CD14-positive monocyte (primary cell): ENCODE results near the gene ARMC8. TPM values are rescaled to one million over a fixed set of nuclear protein-coding genes. Genes with fewer than 3 reads are reported as not detected.

Experiments used
- DNase-seq, 3 donors: peaks; one replicate each; pipeline ENCODE4 v3.0.0-alpha.2; 2011 to 2022
- H2AFZ ChIP-seq: 2 replicates; pipeline ENCODE4 v1.6.0; 2012; ENCODE audit warnings: mild to moderate bottlenecking, low read depth, low read length, inconsistent platforms; ENCODE audit not compliant: insufficient read depth, poor library complexity, severe bottlenecking
- H3K27ac ChIP-seq, 2 donors: 1 replicate in 1 of 2; 2 replicates in 1 of 2; pipeline ENCODE4 v1.5.1; 2012 to 2013; ENCODE audit warnings: low read length in 2 of 2, control low read depth in 1 of 2, inconsistent platforms in 1 of 2, low read depth in 1 of 2, mild to moderate bottlenecking in 1 of 2
- H3K27me3 ChIP-seq, 2 donors: one replicate each; pipeline versions ENCODE4 v1.6.0 to v1.6.1; 2011 to 2013; ENCODE audit warnings: low read length in 2 of 2; ENCODE audit not compliant: control insufficient read depth in 2 of 2, insufficient read depth in 2 of 2
- H3K36me3 ChIP-seq, 2 donors: replicated peaks in 1 of 2; 1 replicate in 1 of 2; 2 replicates in 1 of 2; pipeline versions ENCODE4 v1.5.1 to v1.6.1; 2012 to 2013; ENCODE audit warnings: low read length in 2 of 2, control low read depth in 1 of 2, inconsistent platforms in 1 of 2, mild to moderate bottlenecking in 1 of 2; ENCODE audit not compliant: insufficient read depth in 2 of 2, control insufficient read depth in 1 of 2
- H3K4me1 ChIP-seq, 2 donors: 1 replicate in 1 of 2; 2 replicates in 1 of 2; pipeline versions ENCODE4 v1.5.1 to v1.6.1; 2012 to 2013; ENCODE audit warnings: low read length in 2 of 2, control low read depth in 1 of 2, inconsistent platforms in 1 of 2, mild to moderate bottlenecking in 1 of 2, moderate library complexity in 1 of 2; ENCODE audit not compliant: insufficient read depth in 2 of 2, control insufficient read depth in 1 of 2
- H3K4me2 ChIP-seq: replicated peaks from 2 replicates; pipeline ENCODE3; 2012; ENCODE audit warnings: low read length, moderate library complexity, mild to moderate bottlenecking; ENCODE audit not compliant: poor library complexity, severe bottlenecking; ENCODE audit errors: extremely low read depth
- H3K4me3 ChIP-seq, 3 experiments: fragments of 200-600 bp in 1 of 3; sonication (generic) in 1 of 3; replicated peaks in 1 of 3; 1 replicate in 2 of 3; 2 replicates in 1 of 3; pipeline ENCODE4 v1.5.1; 2011 to 2013; ENCODE audit warnings: low read length in 3 of 3, mild to moderate bottlenecking in 3 of 3, control low read depth in 2 of 3, low read depth in 2 of 3, inconsistent platforms in 1 of 3, moderate library complexity in 1 of 3
- H3K79me2 ChIP-seq: 2 replicates; pipeline ENCODE4 v1.6.0; 2012; ENCODE audit warnings: mild to moderate bottlenecking, control low read depth, inconsistent platforms, low read length, moderate library complexity; ENCODE audit not compliant: insufficient read depth
- H3K9ac ChIP-seq: 2 replicates; pipeline ENCODE4 v1.6.0; 2017; ENCODE audit warnings: low read length, mild to moderate bottlenecking; ENCODE audit not compliant: insufficient read depth, poor library complexity, severe bottlenecking
- H3K9me3 ChIP-seq, 2 donors: replicated peaks in 1 of 2; 1 replicate in 1 of 2; 2 replicates in 1 of 2; pipeline versions ENCODE4 v1.5.1 to v1.6.1; 2012 to 2013; ENCODE audit warnings: low read length in 2 of 2, control low read depth in 1 of 2; ENCODE audit not compliant: control insufficient read depth in 1 of 2, insufficient read depth in 1 of 2
- H4K20me1 ChIP-seq: 2 replicates; pipeline ENCODE4 v1.6.0; 2012; ENCODE audit warnings: mild to moderate bottlenecking, low read length, control low read depth, moderate library complexity; ENCODE audit not compliant: insufficient read depth
- H3K27ac Mint-ChIP-seq, 7 donors: one replicate each; pipeline ENCODE4 v1.8.0; 2020; ENCODE audit warnings: mild to moderate bottlenecking in 7 of 7, mixed read lengths in 7 of 7, moderate library complexity in 6 of 7, inconsistent platforms in 2 of 7
- H3K27me3 Mint-ChIP-seq, 3 donors: one replicate each; pipeline ENCODE4 v1.8.0; 2021 to 2022; ENCODE audit warnings: low read depth in 3 of 3, mild to moderate bottlenecking in 3 of 3, mixed read lengths in 3 of 3, moderate library complexity in 3 of 3, inconsistent platforms in 1 of 3
- H3K36me3 Mint-ChIP-seq, 2 donors: one replicate each; pipeline ENCODE4 v1.8.0; 2020; ENCODE audit warnings: mixed read lengths in 2 of 2, inconsistent platforms in 1 of 2, mild to moderate bottlenecking in 1 of 2
- H3K4me1 Mint-ChIP-seq: one replicate; pipeline ENCODE4 v1.8.0; 2020; ENCODE audit warnings: mild to moderate bottlenecking, mixed read lengths
- H3K4me3 Mint-ChIP-seq, 2 donors: one replicate each; pipeline ENCODE4 v1.8.0; 2020; ENCODE audit warnings: mild to moderate bottlenecking in 2 of 2, mixed read lengths in 2 of 2, moderate library complexity in 1 of 2
- H3K9me3 Mint-ChIP-seq, 7 donors: one replicate each; pipeline ENCODE4 v1.8.0; 2020 to 2022; ENCODE audit warnings: mixed read lengths in 7 of 7, mild to moderate bottlenecking in 6 of 7, moderate library complexity in 6 of 7, inconsistent platforms in 2 of 7
- CTCF ChIP-seq: fragments of 200-600 bp; IDR thresholded peaks from one replicate; pipeline ENCODE4 v1.8.0; 2022; ENCODE audit warnings: antibody characterized with exemption, mild to moderate bottlenecking
- WGBS: methylation state at CpG from one replicate; pipeline ENCODE4 v1.1.5; 2013; ENCODE audit warnings: missing lambda C conversion rate; ENCODE audit not compliant: insufficient coverage; 5-methylcytosine and 5-hydroxymethylcytosine counted together
- intact Hi-C, 2 donors: fragments of 100-400 bp; cut with micrococcal nuclease; formaldehyde crosslinking; loops; one replicate each; pipeline versions ENCODE4 v1.15.0 to v1.15.1; 2023
- polyA plus RNA-seq, 3 donors: library from polyadenylated mRNA; depleted of rRNA in 1 of 3; unstranded in 2 of 3; stranded (reverse) in 1 of 3; fragments of 300-500 nt in 2 of 3; fragments of >200 nt in 1 of 3; fragmentation: Illumina TruSeq in 2 of 3; gene quantifications; 1 replicate in 2 of 3; 2 replicates in 1 of 3; pipeline ENCODE4 v1.2.3, GENCODE V29; 2012 to 2021

The ARMC8 gene
- polyA plus RNA-seq, 3 donors: 34.3 to 43.9 (median 42.0) TPM

- Mint-ChIP-seq H3K27ac (peak overlapping the region; percentile 37 to 86 (median 79)), H3K36me3 (peaks cover 22 to 24% of the 10 kb centered on the region in 2 donors), H3K9me3 (no peaks in the 10 kb centered on the region), H3K4me3 (no peak overlapping the region), H3K27me3 (no peaks in the 10 kb centered on the region), H3K4me1 (peaks cover 41% of the 10 kb centered on the region)
- H2AFZ ChIP-seq: no peak overlapping the region
- no peak overlapping the region for H3K4me3 ChIP-seq
- no CpG with 5 or more reads among the region's 1 CpG for WGBS
- no peak overlapping the region for H3K4me2 ChIP-seq
- DNase-seq: peak; percentile 60 to 91 (median 67)
- intact Hi-C loops: no loop called here
- H3K27ac ChIP-seq: peak overlapping the region in 1 of 2 donors; percentile 43
- no peak overlapping the region for H3K9ac ChIP-seq
- peaks cover 8 to 26% of the 10 kb centered on the region in 2 donors for H3K36me3 ChIP-seq
- TF ChIP-seq CTCF: no peak
- no peaks in the 10 kb centered on the region for H4K20me1 ChIP-seq
- no peaks in the 10 kb centered on the region for H3K9me3 ChIP-seq
- H3K27me3 ChIP-seq: no peaks in the 10 kb centered on the region
- H3K79me2 ChIP-seq: peaks cover 63% of the 10 kb centered on the region
- H3K4me1 ChIP-seq: peaks cover 28 to 40% of the 10 kb centered on the region in 2 donors
Measured at GRCh38 chr3:138219255-138219654, 32.2 kb downstream of the ARMC8 start.

GRCh38 chr3:138220242-138220641, 33.1 kb downstream of the ARMC8 start:
- peak overlapping the region in 3 of 7 donors; percentile 81 to 88 (median 86) for H3K27ac Mint-ChIP-seq

More at GRCh38 chr3:138220242-138220641, 33.1 kb downstream of the ARMC8 start:
- Histone ChIP-seq H3K27ac (peak overlapping the region in 1 of 2 donors; percentile 43), H3K4me3 (no peak overlapping the region), H4K20me1 (no peaks in the 10 kb centered on the region), H3K9me3 (no peaks in the 10 kb centered on the region), H3K27me3 (no peaks in the 10 kb centered on the region), H2AFZ (no peak overlapping the region), H3K4me2 (no peak overlapping the region), H3K4me1 (peaks cover 28 to 40% of the 10 kb centered on the region in 2 donors), H3K9ac (no peak overlapping the region), H3K79me2 (peaks cover 55% of the 10 kb centered on the region), H3K36me3 (peaks cover 17 to 36% of the 10 kb centered on the region in 2 donors)
- intact Hi-C loops: loop anchor here (5.0 to 10.0 kb wide), 2 partner anchors 33 to 85 kb away; partner anchors contain the start of genes ARMC8 (in 2 of the 2) and A4GNT (in 1 of the 2)
- no peaks in the 10 kb centered on the region for H3K9me3 Mint-ChIP-seq
- H3K27me3 Mint-ChIP-seq: no peaks in the 10 kb centered on the region
- H3K4me1 Mint-ChIP-seq: peaks cover 40% of the 10 kb centered on the region
- H3K4me3 Mint-ChIP-seq: no peak overlapping the region
- WGBS: no CpG with 5 or more reads among the region's 1 CpG
- peaks cover 27 to 31% of the 10 kb centered on the region in 2 donors for H3K36me3 Mint-ChIP-seq
- no peak for DNase-seq
- TF ChIP-seq CTCF: no peak
